Measurements from ENCODE around the gene CYTH3. TPM values are rescaled to one million over a fixed set of nuclear protein-coding genes. Genes with fewer than 3 reads are reported as not detected.
A peak's percentile ranks its signal among the peaks of the same experiment; 100 is the strongest.

Gene CYTH3
- total and polyA plus RNA-seq, 2 experiments from 2014 or later: 11.9 to 15.7 TPM

GRCh38 chr7:6268023-6268900, 4.2 kb downstream of the CYTH3 start:
- TF ChIP-seq EZH2phosphoT487 (IDR thresholded peaks at IDR 0.05; ENCODE audit: low read depth, severe bottlenecking, unreplicated experiment): no peak
- no peak for TF ChIP-seq CTCF (IDR thresholded peaks at IDR 0.05; ENCODE audit: poor library complexity)
- TF ChIP-seq EZH2 (IDR thresholded peaks at IDR 0.05; ENCODE audit: borderline replicate concordance): no peak
- Histone ChIP-seq H3K27me3 (no peaks in the 10 kb centered on the region), H3K4me1 (ENCODE audit: insufficient read depth) (peaks cover 14% of the 10 kb centered on the region), H3K9me3 (ENCODE audit: low read depth) (no peaks in the 10 kb centered on the region), H3K27ac (peak overlapping the region; percentile 44), H3K79me2 (peaks cover 77% of the 10 kb centered on the region), H3K9me2 (replicated peaks; ENCODE audit: insufficient read depth) (no peaks in the 10 kb centered on the region), H3K4me2 (peak overlapping the region; percentile 50), H2AFZ (no peak overlapping the region), H4K20me1 (ENCODE audit: insufficient read depth, poor library complexity, severe bottlenecking) (peaks cover 10% of the 10 kb centered on the region), H3K36me3 (replicated peaks; ENCODE audit: insufficient read depth, low read depth) (no peaks in the 10 kb centered on the region), H3K4me3 (no peak overlapping the region)
- DNase-seq (ENCODE audit: low spot score): peak; percentile 19
- 75% methylated on average over 18 of the region's 18 CpGs for WGBS (ENCODE audit: low lambda C conversion rate, missing lambda C conversion rate)

DNA sequence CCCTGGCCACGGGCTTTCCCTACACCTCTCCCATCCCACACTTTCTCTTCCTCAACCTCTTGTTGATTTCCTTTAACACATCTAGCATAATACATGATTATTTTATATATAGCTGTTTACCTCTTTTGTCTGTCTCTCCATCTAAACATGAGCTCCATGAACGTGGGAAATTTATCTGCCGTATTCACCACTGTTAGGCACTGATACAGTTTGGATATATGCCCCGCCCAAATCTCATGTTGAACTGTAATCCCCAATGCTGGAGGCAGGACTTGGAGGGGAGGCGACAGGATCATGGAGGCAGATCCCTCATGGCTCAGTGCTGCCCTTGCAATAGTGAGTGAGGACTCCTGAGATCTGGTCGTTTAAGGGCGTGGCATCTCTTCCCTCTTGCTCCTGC, 5.7 kb downstream of the CYTH3 start:
- no peak for DNase-seq (ENCODE audit: low spot score)
- Histone ChIP-seq H3K9me3 (ENCODE audit: low read depth) (no peaks in the 10 kb centered on the region), H3K4me1 (ENCODE audit: insufficient read depth) (peaks cover 18% of the 10 kb centered on the region), H3K27ac (no peak overlapping the region), H3K4me3 (no peak overlapping the region), H4K20me1 (ENCODE audit: insufficient read depth, poor library complexity, severe bottlenecking) (peaks cover 10% of the 10 kb centered on the region), H3K9me2 (replicated peaks; ENCODE audit: insufficient read depth) (no peaks in the 10 kb centered on the region), H3K4me2 (no peak overlapping the region), H3K79me2 (peaks cover 88% of the 10 kb centered on the region), H2AFZ (no peak overlapping the region), H3K27me3 (no peaks in the 10 kb centered on the region), H3K36me3 (replicated peaks; ENCODE audit: insufficient read depth, low read depth) (no peaks in the 10 kb centered on the region)
- 91% methylated on average over 7 of the region's 7 CpGs for WGBS (ENCODE audit: low lambda C conversion rate, missing lambda C conversion rate)
- no peak for TF ChIP-seq CTCF (IDR thresholded peaks at IDR 0.05; ENCODE audit: poor library complexity)
- no peak for TF ChIP-seq EZH2 (IDR thresholded peaks at IDR 0.05; ENCODE audit: borderline replicate concordance)
- TF ChIP-seq EZH2phosphoT487 (IDR thresholded peaks at IDR 0.05; ENCODE audit: low read depth, severe bottlenecking, unreplicated experiment): no peak

DNA sequence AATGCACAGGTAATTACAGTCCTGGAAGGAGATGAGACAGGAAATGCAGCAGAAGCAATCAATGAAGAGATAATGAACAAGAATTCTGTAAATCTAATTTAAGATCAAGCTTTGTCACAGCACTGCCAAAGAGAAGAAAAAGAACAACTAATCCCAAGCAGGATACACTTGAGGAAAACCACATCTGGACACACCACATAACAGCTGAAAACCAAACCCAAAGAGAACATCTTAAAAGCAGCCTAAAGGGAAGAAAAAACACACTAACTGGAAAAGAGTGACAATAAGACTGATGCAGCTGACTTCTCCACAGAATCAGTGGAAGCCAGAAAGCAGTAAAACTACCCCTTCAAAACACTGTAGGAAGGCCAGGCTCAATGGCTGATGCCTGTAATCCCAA, 10.2 kb downstream of the CYTH3 start:
- Histone ChIP-seq H4K20me1 (ENCODE audit: insufficient read depth, poor library complexity, severe bottlenecking) (no peaks in the 10 kb centered on the region), H3K27ac (no peak overlapping the region), H3K9me2 (replicated peaks; ENCODE audit: insufficient read depth) (no peaks in the 10 kb centered on the region), H3K4me3 (no peak overlapping the region), H3K9me3 (ENCODE audit: low read depth) (no peaks in the 10 kb centered on the region), H3K4me1 (ENCODE audit: insufficient read depth) (peaks cover 7% of the 10 kb centered on the region), H3K27me3 (no peaks in the 10 kb centered on the region), H2AFZ (no peak overlapping the region), H3K4me2 (no peak overlapping the region), H3K36me3 (replicated peaks; ENCODE audit: insufficient read depth, low read depth) (no peaks in the 10 kb centered on the region), H3K79me2 (peaks cover 84% of the 10 kb centered on the region)
- TF ChIP-seq CTCF (IDR thresholded peaks at IDR 0.05; ENCODE audit: poor library complexity): no peak
- TF ChIP-seq EZH2 (IDR thresholded peaks at IDR 0.05; ENCODE audit: borderline replicate concordance): no peak
- no peak for TF ChIP-seq EZH2phosphoT487 (IDR thresholded peaks at IDR 0.05; ENCODE audit: low read depth, severe bottlenecking, unreplicated experiment)
- no peak for DNase-seq (ENCODE audit: low spot score)

All from hepatocyte (in vitro differentiated cells).